Adrenal gland (tissue), 12 donors: ENCODE results near the gene AMFR. TPM values are rescaled to one million over a fixed set of nuclear protein-coding genes. Genes with fewer than 3 reads are reported as not detected.

Experiments used
- DNase-seq, 7 donors: peaks; one replicate each; pipeline ENCODE4 v3.0.0-alpha.2; 2019 to 2020
- H3K27ac ChIP-seq, 5 donors: fragments of 200-600 bp; sonication (generic) in 4 of 5; 1 replicate in 3 of 5; 2 replicates in 2 of 5; pipeline versions ENCODE4 v1.5.1 to v1.8.0; 2016 to 2020; ENCODE audit warnings: mild to moderate bottlenecking in 1 of 5
- H3K27me3 ChIP-seq: fragments of 200-600 bp; 2 replicates; pipeline ENCODE4 v1.8.0; 2021
- H3K36me3 ChIP-seq, 2 donors: fragments of 200-600 bp; replicated peaks in 1 of 2; 1 replicate in 1 of 2; 2 replicates in 1 of 2; pipeline versions ENCODE4 v1.5.1 to v1.8.0; 2018 to 2022
- H3K4me1 ChIP-seq, 2 donors: fragments of 200-600 bp; replicated peaks in 1 of 2; 1 replicate in 1 of 2; 2 replicates in 1 of 2; pipeline versions ENCODE4 v1.5.1 to v1.8.0; 2018 to 2021
- H3K4me3 ChIP-seq, 4 donors: fragments of 200-600 bp; sonication (generic) in 3 of 4; one replicate each; pipeline ENCODE4 v1.5.1; 2016 to 2018
- H3K9me3 ChIP-seq, 3 donors: fragments of 200-600 bp; sonication (generic) in 1 of 3; replicated peaks in 1 of 3; 1 replicate in 2 of 3; 2 replicates in 1 of 3; pipeline versions ENCODE4 v1.5.1 to v1.8.0; 2016 to 2021
- CTCF ChIP-seq, 6 experiments: fragments of 450-650 bp in 4 of 6; fragments of 200-600 bp in 2 of 6; sonication (generic) in 1 of 6; IDR thresholded peaks; 1 replicate in 5 of 6; 2 replicates in 1 of 6; pipeline versions ENCODE4 v1.5.1 to v1.8.0; 2016 to 2021; ENCODE audit warnings: antibody characterized with exemption in 6 of 6, mild to moderate bottlenecking in 2 of 6, moderate library complexity in 1 of 6
- POLR2A ChIP-seq, 2 donors: fragments of 450-650 bp; IDR thresholded peaks; one replicate each; pipeline ENCODE4 v1.6.1; 2017; ENCODE audit warnings: antibody characterized with exemption in 2 of 2, mild to moderate bottlenecking in 2 of 2, moderate library complexity in 1 of 2
- WGBS, 4 donors: extraction: QIAGEN DNeasy Blood & Tissue Kit in 2 of 4; methylation state at CpG; one replicate each; pipeline versions ENCODE4 v1.1.5 to v1.1.7; 2013 to 2017; 5-methylcytosine and 5-hydroxymethylcytosine counted together
- intact Hi-C, 2 donors: fragments of 100-400 bp; cut with DNase I; formaldehyde crosslinking; loops; one replicate each; pipeline versions ENCODE4 v1.14.1 to v1.15.0; 2022 to 2023
- polyA plus RNA-seq, 3 donors: library from polyadenylated mRNA; stranded (reverse); fragments of 200-250 nt in 2 of 3; fragments of 350-450 nt in 1 of 3; fragmentation: Illumina TruSeq in 1 of 3; extraction: RNeasy Lipid Tissue Mini Kit (QIAGEN cat#74804) in 1 of 3; gene quantifications; one replicate each; pipeline ENCODE4 v1.2.3, GENCODE V29; 2013 to 2014
- total RNA-seq, 9 donors: library from RNA; depleted of rRNA in 4 of 9; stranded (reverse); fragments of >200 nt in 4 of 9; fragments of 120-200 nt in 1 of 9; fragmentation: NEBNext Ultra II Directional in 1 of 9; extraction: Animal tissue kit (Norgen Biotek cat#: 25700) in 1 of 9; gene quantifications; one replicate each; pipeline versions ENCODE4 v1.1.0 to v1.2.4, GENCODE V29; 2013 to 2023
- donor health status: healthy with polysubstance abuse.
- donor health status: Bipolar disorder and iron deficiency.
- donor health status: DM: yes; HTN: yes; CAD: no.
- donor health status: DM: no; HTN: no; CAD: no.
- donor health status: DM: no; HTN: no; CAD: no.
- donor health status: DM: yes; HTN: yes; CAD: no.

AMFR gene
- total and polyA plus RNA-seq, 12 donors, result 40.3 to 346 (median 206) TPM

GRCh38 chr16:56352351-56353053 is 72.8 kb downstream of the AMFR start:
- Histone ChIP-seq H3K9me3 (no peaks in the 10 kb centered on the region), H3K4me3 (no peak overlapping the region), H3K36me3 (no peaks in the 10 kb centered on the region), H3K27ac (no peak overlapping the region), H3K4me1 (peaks cover 6 to 10% of the 10 kb centered on the region in 2 donors), H3K27me3 (no peaks in the 10 kb centered on the region)
- 60 to 92% (median 84%) methylated on average over 1 to 7 of the region's 7 CpGs for WGBS, 4 donors
- intact Hi-C loops, result no loop called here
- TF ChIP-seq POLR2A (IDR thresholded peaks at IDR 0.05) (no peak), CTCF (IDR thresholded peaks at IDR 0.05) (no peak)
- DNase-seq, result peak in 2 of 7 donors; percentile 4 to 48

GRCh38 chr16:56351481-56351880 is 73.9 kb downstream of the AMFR start:
- DNase-seq, result no peak
- H3K36me3 ChIP-seq, result no peaks in the 10 kb centered on the region
- TF ChIP-seq POLR2A (IDR thresholded peaks at IDR 0.05) (no peak), CTCF (IDR thresholded peaks at IDR 0.05) (no peak)
- intact Hi-C loops, result no loop called here
- WGBS, 4 donors, result 70 to 98% (median 90%) methylated on average over 5 to 6 of the region's 6 CpGs
- H3K27ac ChIP-seq, result no peak overlapping the region
- H3K27me3 ChIP-seq, result no peaks in the 10 kb centered on the region
- no peaks in the 10 kb centered on the region for H3K9me3 ChIP-seq
- peaks cover 0 to 6% of the 10 kb centered on the region in 2 donors for H3K4me1 ChIP-seq
- no peak overlapping the region for H3K4me3 ChIP-seq

GRCh38 chr16:56350491-56351405 is 74.6 kb downstream of the AMFR start:
- intact Hi-C loops, result no loop called here
- WGBS, 4 donors, result 76 to 89% (median 81%) methylated on average over 9 to 22 of the region's 22 CpGs
- no peak for DNase-seq
- H3K36me3 ChIP-seq, result no peaks in the 10 kb centered on the region
- H3K4me3 ChIP-seq, result no peak overlapping the region
- H3K9me3 ChIP-seq, result no peaks in the 10 kb centered on the region
- H3K27me3 ChIP-seq, result no peaks in the 10 kb centered on the region
- H3K27ac ChIP-seq, result no peak overlapping the region
- no peaks in the 10 kb centered on the region for H3K4me1 ChIP-seq
- TF ChIP-seq CTCF (IDR thresholded peaks at IDR 0.05), result no peak
- TF ChIP-seq POLR2A (IDR thresholded peaks at IDR 0.05), result no peak

GRCh38 chr16:56349711-56350161 is 75.6 kb downstream of the AMFR start:
- intact Hi-C loops, result no loop called here
- no peak overlapping the region for H3K4me3 ChIP-seq
- 91 to 94% (median 93%) methylated on average over 13 to 16 of the region's 16 CpGs for WGBS, 4 donors
- H3K27ac ChIP-seq, result peak overlapping the region in 1 of 5 donors; percentile 13
- H3K9me3 ChIP-seq, result no peaks in the 10 kb centered on the region
- no peaks in the 10 kb centered on the region for H3K27me3 ChIP-seq
- no peaks in the 10 kb centered on the region for H3K36me3 ChIP-seq
- no peak for TF ChIP-seq POLR2A (IDR thresholded peaks at IDR 0.05)
- TF ChIP-seq CTCF (IDR thresholded peaks at IDR 0.05), result no peak
- no peak for DNase-seq
- no peaks in the 10 kb centered on the region for H3K4me1 ChIP-seq
